Liver (tissue), 9 donors: Measurements from ENCODE around the gene NUP214. TPM values are rescaled to one million over a fixed set of nuclear protein-coding genes. Genes with fewer than 3 reads are reported as not detected.

ENCODE experiments used
- DNase-seq: peaks from one replicate; pipeline ENCODE4 v3.0.0-alpha.2; 2017; ENCODE audit warnings: low spot score
- H3K27ac ChIP-seq, 2 donors: one replicate each; pipeline ENCODE4 v1.7.0; 2013; ENCODE audit warnings: inconsistent platforms in 2 of 2, low read length in 2 of 2, control low read depth in 1 of 2, low read depth in 1 of 2, mild to moderate bottlenecking in 1 of 2
- H3K27me3 ChIP-seq, 4 donors: one replicate each; pipeline versions ENCODE4 v1.6.1 to v1.7.0; 2013; ENCODE audit warnings: low read length in 3 of 4, inconsistent platforms in 1 of 4, mild to moderate bottlenecking in 1 of 4, moderate library complexity in 1 of 4; ENCODE audit not compliant: control insufficient read depth in 4 of 4, insufficient read depth in 4 of 4
- H3K36me3 ChIP-seq, 4 donors: one replicate each; pipeline versions ENCODE4 v1.6.1 to v1.7.0; 2013; ENCODE audit warnings: low read length in 3 of 4, mild to moderate bottlenecking in 3 of 4, low read depth in 1 of 4, moderate library complexity in 1 of 4; ENCODE audit not compliant: control insufficient read depth in 4 of 4, insufficient read depth in 3 of 4
- H3K4me1 ChIP-seq, 4 donors: one replicate each; pipeline versions ENCODE4 v1.6.1 to v1.7.0; 2013; ENCODE audit warnings: low read length in 3 of 4, mild to moderate bottlenecking in 3 of 4, moderate library complexity in 1 of 4; ENCODE audit not compliant: control insufficient read depth in 4 of 4, insufficient read depth in 4 of 4
- H3K4me3 ChIP-seq, 3 donors: one replicate each; pipeline versions ENCODE4 v1.6.1 to v1.7.0; 2013; ENCODE audit warnings: low read length in 3 of 3, control low read depth in 1 of 3, low read depth in 1 of 3, mild to moderate bottlenecking in 1 of 3
- H3K9ac ChIP-seq, 2 donors: one replicate each; pipeline ENCODE4 v1.7.0; 2013; ENCODE audit warnings: low read length in 2 of 2, mild to moderate bottlenecking in 2 of 2, moderate library complexity in 2 of 2, control low read depth in 1 of 2, low read depth in 1 of 2
- H3K9me3 ChIP-seq, 4 donors: one replicate each; pipeline versions ENCODE4 v1.6.1 to v1.7.0; 2013; ENCODE audit warnings: low read length in 3 of 4; ENCODE audit not compliant: control insufficient read depth in 4 of 4
- ATF3 ChIP-seq: IDR thresholded peaks from 2 replicates; pipeline ENCODE4 v1.6.1; 2016; ENCODE audit warnings: antibody characterized with exemption
- CTCF ChIP-seq: fragments of 150-350 bp; IDR thresholded peaks from 2 replicates; pipeline ENCODE4 v1.5.1; 2017; ENCODE audit warnings: improper control_type of control experiment, low read depth, low read length; ENCODE audit not compliant: missing input control
- EGR1 ChIP-seq, 2 donors: IDR thresholded peaks; 2 replicates each; pipeline ENCODE4 v1.6.1; 2016 to 2018; ENCODE audit warnings: antibody characterized with exemption in 2 of 2, low read depth in 2 of 2
- FOXA1 ChIP-seq: IDR thresholded peaks from 2 replicates; pipeline ENCODE4 v1.6.1; 2016; ENCODE audit warnings: antibody characterized with exemption
- FOXA2 ChIP-seq: IDR thresholded peaks from 2 replicates; pipeline ENCODE4 v1.6.1; 2016; ENCODE audit warnings: antibody characterized with exemption
- GABPA ChIP-seq, 2 donors: IDR thresholded peaks in 1 of 2; conservative IDR thresholded peaks in 1 of 2; 2 replicates each; pipeline ENCODE4 v1.6.1; 2016; ENCODE audit warnings: antibody characterized with exemption in 2 of 2, mild to moderate bottlenecking in 1 of 2, moderate library complexity in 1 of 2
- HNF4A ChIP-seq, 2 donors: conservative IDR thresholded peaks; 2 replicates each; pipeline ENCODE4 v1.6.1; 2016; ENCODE audit warnings: antibody characterized with exemption in 2 of 2, mild to moderate bottlenecking in 2 of 2
- HNF4G ChIP-seq: IDR thresholded peaks from 2 replicates; pipeline ENCODE4 v1.6.1; 2016; ENCODE audit warnings: antibody characterized with exemption
- JUND ChIP-seq, 2 donors: IDR thresholded peaks; 2 replicates each; pipeline ENCODE4 v1.6.1; 2016; ENCODE audit warnings: antibody characterized with exemption in 2 of 2
- MAX ChIP-seq: IDR thresholded peaks from 2 replicates; pipeline ENCODE4 v1.6.1; 2016; ENCODE audit warnings: antibody characterized with exemption
- NR2F2 ChIP-seq: IDR thresholded peaks from 2 replicates; pipeline ENCODE4 v1.6.1; 2016; ENCODE audit warnings: antibody characterized with exemption
- RAD21 ChIP-seq, 2 donors: IDR thresholded peaks; 2 replicates each; pipeline ENCODE4 v1.6.1; 2016; ENCODE audit warnings: antibody characterized with exemption in 2 of 2, mild to moderate bottlenecking in 2 of 2
- RXRA ChIP-seq, 2 donors: IDR thresholded peaks; 2 replicates each; pipeline ENCODE4 v1.6.1; 2017 to 2018; ENCODE audit warnings: antibody characterized with exemption in 2 of 2, mild to moderate bottlenecking in 1 of 2
- SP1 ChIP-seq: IDR thresholded peaks from 2 replicates; pipeline ENCODE4 v1.6.1; 2018; ENCODE audit warnings: antibody characterized with exemption, mild to moderate bottlenecking
- TAF1 ChIP-seq: conservative IDR thresholded peaks from 2 replicates; pipeline ENCODE4 v1.6.1; 2016; ENCODE audit warnings: antibody characterized with exemption, mild to moderate bottlenecking
- YY1 ChIP-seq: IDR thresholded peaks from 2 replicates; pipeline ENCODE4 v1.6.1; 2016; ENCODE audit warnings: antibody characterized with exemption, mild to moderate bottlenecking
- ZBTB33 ChIP-seq: IDR thresholded peaks from 2 replicates; pipeline ENCODE4 v1.6.1; 2016; ENCODE audit warnings: antibody characterized with exemption
- WGBS: extraction: QIAGEN DNeasy Blood & Tissue Kit; methylation state at CpG from one replicate; pipeline ENCODE4 v1.1.7; 2013; 5-methylcytosine and 5-hydroxymethylcytosine counted together
- polyA plus RNA-seq, 2 donors: library from polyadenylated mRNA; stranded (reverse) in 1 of 2; unstranded in 1 of 2; fragments of 200-250 nt in 1 of 2; fragments of >200 nt in 1 of 2; fragmentation: Nextera tagmentation in 1 of 2; extraction: Ambion mirVana in 1 of 2; gene quantifications; one replicate each; pipeline versions ENCODE4 v1.2.1 to v1.2.3, GENCODE V29; 2013 to 2015
- total RNA-seq, 2 donors: library from RNA; depleted of rRNA; stranded (reverse); fragments of >200 nt; gene quantifications; one replicate each; pipeline ENCODE4 v1.2.3, GENCODE V29; 2014
- TF ChIP-seq, protein P1 (sequence below): IDR thresholded peaks from 2 replicates; pipeline ENCODE4 v1.6.1; 2016; ENCODE audit warnings: antibody characterized with exemption, mild to moderate bottlenecking
- donor health status: healthy.
- donor health status: healthy.
- donor health status: healthy.
- donor health status: healthy.
- donor health status: healthy.

Gene NUP214
- total and polyA plus RNA-seq, 4 donors, result 8.8 to 19.5 (median 16.5) TPM

GRCh38 chr9:131104016-131104740, 21.2 kb upstream of the NUP214 start:
- H3K4me1 ChIP-seq, result no peaks in the 10 kb centered on the region
- 76% methylated on average over 5 of the region's 5 CpGs for WGBS
- no peak overlapping the region for H3K27ac ChIP-seq
- H3K9me3 ChIP-seq, result no peaks in the 10 kb centered on the region
- no peaks in the 10 kb centered on the region for H3K36me3 ChIP-seq
- TF ChIP-seq HNF4A (conservative IDR thresholded peaks at IDR 0.05) (no peak), FOXA1 (no peak), EGR1 (IDR thresholded peaks at IDR 0.05; ENCODE audit: low read depth in 2 of 2) (no peak), CTCF (no peak), MAX (no peak), YY1 (no peak), SP1 (no peak), RAD21 (IDR thresholded peaks at IDR 0.05) (no peak), RXRA (IDR thresholded peaks at IDR 0.05) (no peak), JUND (IDR thresholded peaks at IDR 0.05) (no peak), ATF3 (no peak), FOXA2 (no peak), GABPA (IDR thresholded peaks at IDR 0.05 in 1 of 2, conservative IDR thresholded peaks at IDR 0.05 in 1 of 2) (no peak), ZBTB33 (no peak), HNF4G (no peak), NR2F2 (no peak), TAF1 (no peak)
- TF ChIP-seq, protein P1, sequence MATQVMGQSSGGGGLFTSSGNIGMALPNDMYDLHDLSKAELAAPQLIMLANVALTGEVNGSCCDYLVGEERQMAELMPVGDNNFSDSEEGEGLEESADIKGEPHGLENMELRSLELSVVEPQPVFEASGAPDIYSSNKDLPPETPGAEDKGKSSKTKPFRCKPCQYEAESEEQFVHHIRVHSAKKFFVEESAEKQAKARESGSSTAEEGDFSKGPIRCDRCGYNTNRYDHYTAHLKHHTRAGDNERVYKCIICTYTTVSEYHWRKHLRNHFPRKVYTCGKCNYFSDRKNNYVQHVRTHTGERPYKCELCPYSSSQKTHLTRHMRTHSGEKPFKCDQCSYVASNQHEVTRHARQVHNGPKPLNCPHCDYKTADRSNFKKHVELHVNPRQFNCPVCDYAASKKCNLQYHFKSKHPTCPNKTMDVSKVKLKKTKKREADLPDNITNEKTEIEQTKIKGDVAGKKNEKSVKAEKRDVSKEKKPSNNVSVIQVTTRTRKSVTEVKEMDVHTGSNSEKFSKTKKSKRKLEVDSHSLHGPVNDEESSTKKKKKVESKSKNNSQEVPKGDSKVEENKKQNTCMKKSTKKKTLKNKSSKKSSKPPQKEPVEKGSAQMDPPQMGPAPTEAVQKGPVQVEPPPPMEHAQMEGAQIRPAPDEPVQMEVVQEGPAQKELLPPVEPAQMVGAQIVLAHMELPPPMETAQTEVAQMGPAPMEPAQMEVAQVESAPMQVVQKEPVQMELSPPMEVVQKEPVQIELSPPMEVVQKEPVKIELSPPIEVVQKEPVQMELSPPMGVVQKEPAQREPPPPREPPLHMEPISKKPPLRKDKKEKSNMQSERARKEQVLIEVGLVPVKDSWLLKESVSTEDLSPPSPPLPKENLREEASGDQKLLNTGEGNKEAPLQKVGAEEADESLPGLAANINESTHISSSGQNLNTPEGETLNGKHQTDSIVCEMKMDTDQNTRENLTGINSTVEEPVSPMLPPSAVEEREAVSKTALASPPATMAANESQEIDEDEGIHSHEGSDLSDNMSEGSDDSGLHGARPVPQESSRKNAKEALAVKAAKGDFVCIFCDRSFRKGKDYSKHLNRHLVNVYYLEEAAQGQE, result no peak
- no peak overlapping the region for H3K4me3 ChIP-seq
- DNase-seq, result no peak
- H3K27me3 ChIP-seq, result no peaks in the 10 kb centered on the region
- H3K9ac ChIP-seq, result no peak overlapping the region
